ENCODE measurements around the gene SKI. TPM values are rescaled to one million over a fixed set of nuclear protein-coding genes. Genes with fewer than 3 reads are reported as not detected.

The SKI gene
- total and polyA plus RNA-seq, 7 donors = 7.7 to 32.1 (median 21.4) TPM

DNA sequence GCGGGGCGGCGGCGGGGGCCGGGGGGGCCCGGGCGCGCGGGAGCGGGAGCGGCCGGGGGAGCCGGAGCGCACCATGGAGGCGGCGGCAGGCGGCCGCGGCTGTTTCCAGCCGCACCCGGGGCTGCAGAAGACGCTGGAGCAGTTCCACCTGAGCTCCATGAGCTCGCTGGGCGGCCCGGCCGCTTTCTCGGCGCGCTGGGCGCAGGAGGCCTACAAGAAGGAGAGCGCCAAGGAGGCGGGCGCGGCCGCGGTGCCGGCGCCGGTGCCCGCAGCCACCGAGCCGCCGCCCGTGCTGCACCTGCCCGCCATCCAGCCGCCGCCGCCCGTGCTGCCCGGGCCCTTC, 546 bp downstream of the SKI start:
- no peak for DNase-seq
- Histone ChIP-seq H3K27me3 (ENCODE audit: insufficient read depth in 3 of 3, low read length in 2 of 3) (no peaks in the 10 kb centered on the region), H3K4me1 (peaks cover 40% of the 10 kb centered on the region), H3K27ac (peak overlapping the region; percentile 89), H3K4me3 (peak overlapping the region; percentile 71), H3K36me3 (ENCODE audit: insufficient read depth in 1 of 2, low read depth in 1 of 2) (no peaks in the 10 kb centered on the region), H3K9me3 (no peaks in the 10 kb centered on the region)
- TF ChIP-seq, protein P1, sequence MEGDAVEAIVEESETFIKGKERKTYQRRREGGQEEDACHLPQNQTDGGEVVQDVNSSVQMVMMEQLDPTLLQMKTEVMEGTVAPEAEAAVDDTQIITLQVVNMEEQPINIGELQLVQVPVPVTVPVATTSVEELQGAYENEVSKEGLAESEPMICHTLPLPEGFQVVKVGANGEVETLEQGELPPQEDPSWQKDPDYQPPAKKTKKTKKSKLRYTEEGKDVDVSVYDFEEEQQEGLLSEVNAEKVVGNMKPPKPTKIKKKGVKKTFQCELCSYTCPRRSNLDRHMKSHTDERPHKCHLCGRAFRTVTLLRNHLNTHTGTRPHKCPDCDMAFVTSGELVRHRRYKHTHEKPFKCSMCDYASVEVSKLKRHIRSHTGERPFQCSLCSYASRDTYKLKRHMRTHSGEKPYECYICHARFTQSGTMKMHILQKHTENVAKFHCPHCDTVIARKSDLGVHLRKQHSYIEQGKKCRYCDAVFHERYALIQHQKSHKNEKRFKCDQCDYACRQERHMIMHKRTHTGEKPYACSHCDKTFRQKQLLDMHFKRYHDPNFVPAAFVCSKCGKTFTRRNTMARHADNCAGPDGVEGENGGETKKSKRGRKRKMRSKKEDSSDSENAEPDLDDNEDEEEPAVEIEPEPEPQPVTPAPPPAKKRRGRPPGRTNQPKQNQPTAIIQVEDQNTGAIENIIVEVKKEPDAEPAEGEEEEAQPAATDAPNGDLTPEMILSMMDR (IDR thresholded peaks at IDR 0.05) = no peak
- no peak for ATAC-seq
- 0% methylated on average over 9 to 50 of the region's 50 CpGs for WGBS, 3 donors
- intact Hi-C loops (cut with DNase I) = no loop called here

DNA sequence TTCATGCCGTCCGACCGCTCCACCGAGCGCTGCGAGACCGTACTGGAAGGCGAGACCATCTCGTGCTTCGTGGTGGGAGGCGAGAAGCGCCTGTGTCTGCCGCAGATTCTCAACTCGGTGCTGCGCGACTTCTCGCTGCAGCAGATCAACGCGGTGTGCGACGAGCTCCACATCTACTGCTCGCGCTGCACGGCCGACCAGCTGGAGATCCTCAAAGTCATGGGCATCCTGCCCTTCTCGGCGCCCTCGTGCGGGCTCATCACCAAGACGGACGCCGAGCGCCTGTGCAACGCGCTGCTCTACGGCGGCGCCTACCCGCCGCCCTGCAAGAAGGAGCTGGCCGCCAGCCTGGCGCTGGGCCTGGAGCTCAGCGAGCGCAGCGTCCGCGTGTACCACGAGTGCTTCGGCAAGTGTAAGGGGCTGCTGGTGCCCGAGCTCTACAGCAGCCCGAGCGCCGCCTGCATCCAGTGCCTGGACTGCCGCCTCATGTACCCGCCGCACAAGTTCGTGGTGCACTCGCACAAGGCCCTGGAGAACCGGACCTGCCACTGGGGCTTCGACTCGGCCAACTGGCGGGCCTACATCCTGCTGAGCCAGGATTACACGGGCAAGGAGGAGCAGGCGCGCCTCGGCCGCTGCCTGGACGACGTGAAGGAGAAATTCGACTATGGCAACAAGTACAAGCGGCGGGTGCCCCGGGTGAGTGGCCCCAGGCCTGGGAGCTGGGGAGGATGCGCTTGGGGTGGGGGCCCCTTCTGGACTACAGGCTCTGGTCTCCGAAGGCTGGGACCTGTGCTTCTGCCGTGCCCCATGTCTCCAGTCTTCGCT, 1.1 kb downstream of the SKI start:
- DNase-seq = peak; percentile 86 to 94
- Histone ChIP-seq H3K27me3 (ENCODE audit: insufficient read depth in 3 of 3, low read length in 2 of 3) (no peaks in the 10 kb centered on the region), H3K9me3 (no peaks in the 10 kb centered on the region), H3K36me3 (ENCODE audit: insufficient read depth in 1 of 2, low read depth in 1 of 2) (no peaks in the 10 kb centered on the region), H3K4me1 (peaks cover 46% of the 10 kb centered on the region), H3K27ac (peak overlapping the region; percentile 89), H3K4me3 (peak overlapping the region; percentile 71)
- peak; percentile 58 to 77 (median 64) for ATAC-seq
- intact Hi-C loops (cut with DNase I) = no loop called here
- 2 to 3% (median 2%) methylated on average over 68 to 77 of the region's 77 CpGs for WGBS, 3 donors
- TF ChIP-seq, protein P1 (IDR thresholded peaks at IDR 0.05) = no peak

DNA sequence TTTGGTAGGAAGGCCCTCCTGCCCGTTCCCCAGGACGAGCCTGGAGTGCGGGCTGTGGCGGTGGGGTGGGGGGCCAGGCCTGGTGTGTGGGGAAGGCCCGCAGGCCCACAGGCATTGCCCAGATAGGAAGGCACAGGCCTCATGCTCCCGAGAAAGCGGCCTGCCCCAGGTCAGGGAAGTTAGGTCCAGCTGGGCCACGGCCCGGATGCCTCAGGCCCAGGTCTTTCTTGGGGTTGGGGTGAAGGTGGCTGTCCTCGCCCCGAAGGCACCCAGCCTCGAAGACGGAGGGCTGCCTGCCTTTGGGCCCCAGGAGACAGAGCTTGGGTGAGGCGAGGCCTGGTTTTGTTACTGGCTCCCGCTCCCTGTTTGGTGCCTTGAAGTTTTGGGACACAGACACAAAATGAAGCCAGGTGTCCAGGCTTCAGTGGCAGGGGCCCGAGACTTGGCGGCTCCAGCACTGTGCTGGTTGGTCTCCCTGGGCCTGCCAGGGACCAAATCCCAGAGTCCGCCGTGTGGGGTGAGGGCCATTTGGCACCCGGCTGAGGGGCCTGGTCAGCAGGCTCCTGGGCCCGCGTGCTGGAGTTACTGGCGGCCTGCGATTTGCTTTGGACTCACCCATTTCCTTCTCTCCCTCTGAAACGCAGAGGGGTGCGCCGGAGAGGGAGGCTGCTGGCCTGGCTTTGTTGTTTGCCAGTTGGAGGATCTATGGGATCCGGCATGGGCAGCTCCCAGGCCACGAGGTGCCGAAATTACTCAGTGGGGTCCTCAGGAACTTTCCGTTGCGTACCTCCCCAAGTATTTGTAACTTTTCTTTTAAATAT, 2.0 kb downstream of the SKI start:
- Histone ChIP-seq H3K9me3 (no peaks in the 10 kb centered on the region), H3K27me3 (ENCODE audit: insufficient read depth in 3 of 3, low read length in 2 of 3) (no peaks in the 10 kb centered on the region), H3K4me3 (peak overlapping the region; percentile 71), H3K4me1 (peaks cover 55% of the 10 kb centered on the region), H3K27ac (peak overlapping the region; percentile 89), H3K36me3 (ENCODE audit: insufficient read depth in 1 of 2, low read depth in 1 of 2) (no peaks in the 10 kb centered on the region)
- DNase-seq (peak; percentile 61 to 70), ATAC-seq (peak in 1 of 4 donors; percentile 4)
- WGBS, 3 donors = 11 to 16% (median 15%) methylated on average over 30 to 32 of the region's 32 CpGs
- TF ChIP-seq, protein P1 (IDR thresholded peaks at IDR 0.05) = no peak
- intact Hi-C loops (cut with DNase I) = loop anchor here (5.0 to 10.0 kb wide), 2 partner anchors 75 to 87 kb away; no protein-coding TSS in a partner anchor

DNA sequence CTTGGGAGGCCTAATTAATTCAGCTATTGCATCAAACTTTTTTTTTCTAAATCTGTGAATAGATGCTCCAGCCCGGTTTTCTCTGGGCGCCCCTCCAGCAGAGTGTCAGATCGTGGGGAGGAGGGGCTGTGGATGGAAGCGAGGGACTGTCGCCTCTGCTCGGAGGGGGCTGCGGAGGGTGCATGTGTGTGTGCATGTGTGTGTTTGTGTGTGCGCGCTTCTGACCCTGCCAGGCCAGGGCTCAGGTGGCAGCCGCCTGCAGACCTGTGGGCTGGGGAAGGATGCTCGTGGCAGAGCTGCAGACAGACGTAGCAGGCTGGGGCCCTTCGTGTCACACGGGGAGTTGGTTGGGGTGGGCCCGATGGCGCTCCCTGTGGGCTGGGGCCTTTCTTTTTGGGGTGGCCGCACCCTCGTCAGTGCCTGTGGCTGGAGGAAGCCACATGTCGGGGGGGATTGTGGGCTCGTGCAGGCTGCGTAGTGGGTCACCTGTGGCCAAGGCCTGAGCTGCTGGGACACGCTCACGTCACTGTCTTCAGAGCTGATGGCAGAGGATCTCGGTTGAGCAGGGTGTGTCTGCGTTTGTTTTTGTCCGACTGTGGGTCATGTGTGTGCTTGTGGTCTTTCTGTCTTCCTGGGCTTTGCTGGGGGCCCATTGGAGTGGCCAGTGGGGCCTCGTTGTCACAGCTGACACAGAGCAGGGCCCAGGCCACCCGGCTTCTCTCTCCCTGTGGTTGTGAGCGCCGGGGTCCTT, 2.8 kb downstream of the SKI start:
- no peaks in the 10 kb centered on the region for H3K36me3 ChIP-seq (ENCODE audit: insufficient read depth in 1 of 2, low read depth in 1 of 2)
- ATAC-seq (no peak), DNase-seq (peak in 1 of 2 donors; percentile 64)
- no peaks in the 10 kb centered on the region for H3K27me3 ChIP-seq (ENCODE audit: insufficient read depth in 3 of 3, low read length in 2 of 3)
- H3K9me3 ChIP-seq = no peaks in the 10 kb centered on the region
- peaks cover 63% of the 10 kb centered on the region for H3K4me1 ChIP-seq
- intact Hi-C loops (cut with DNase I) = loop anchor here (5.0 to 10.0 kb wide), 2 partner anchors 74 to 86 kb away; no protein-coding TSS in a partner anchor
- H3K27ac ChIP-seq = peak overlapping the region; percentile 89
- H3K4me3 ChIP-seq = peak overlapping the region; percentile 71
- TF ChIP-seq, protein P1 (IDR thresholded peaks at IDR 0.05) = no peak
- WGBS, 3 donors = 20 to 34% (median 29%) methylated on average over 30 of the region's 30 CpGs
